K562 (cell line): ENCODE results near the gene RBKS. TPM values are rescaled to one million over a fixed set of nuclear protein-coding genes. Genes with fewer than 3 reads are reported as not detected.
A peak's percentile ranks its signal among the peaks of the same experiment; 100 is the strongest.

Experiments
- BRCA1 ChIP-seq, 2 experiments: fragments of 450-650 bp in 1 of 2; sonication (generic) in 1 of 2; formaldehyde crosslinking in 1 of 2; IDR thresholded peaks; 2 replicates each; pipeline versions ENCODE4 v1.5.0 to v1.6.1; 2017 to 2020; ENCODE audit warnings: mild to moderate bottlenecking in 1 of 2, missing genetic modification reagents in 1 of 2
- CBX1 ChIP-seq: sonication (generic); IDR thresholded peaks from 2 replicates; pipeline ENCODE4 v1.6.1; 2016; ENCODE audit warnings: antibody characterized with exemption, low read depth, mild to moderate bottlenecking
- CHD4 ChIP-seq: fragments of 200-600 bp; sonication (generic); IDR thresholded peaks from 3 replicates; pipeline ENCODE4 v1.6.1; 2012; ENCODE audit warnings: low read depth, mild to moderate bottlenecking, mixed read lengths, low read length, inconsistent platforms; ENCODE audit not compliant: insufficient read depth, insufficient replicate concordance, poor library complexity, severe bottlenecking
- DIDO1 ChIP-seq: fragments of 450-650 bp; IDR thresholded peaks from 2 replicates; pipeline ENCODE4 v1.6.1; 2016; ENCODE audit warnings: low read depth, missing biosample characterization, missing genetic modification characterization
- ESRRA ChIP-seq: fragments of 450-650 bp; IDR thresholded peaks from 2 replicates; pipeline ENCODE4 v1.6.1; 2014; ENCODE audit warnings: low read depth, mild to moderate bottlenecking, moderate library complexity, borderline replicate concordance
- GABPA ChIP-seq: fragments of 200-800 bp; sonication (Bioruptor generic); conservative IDR thresholded peaks from 2 replicates; pipeline ENCODE4 v1.6.1; 2016; ENCODE audit warnings: low read depth, missing genetic modification characterization, missing compliant biosample characterization
- KLF6 ChIP-seq: fragments of 250-450 bp; sonication (Bioruptor Pico); IDR thresholded peaks from 2 replicates; pipeline ENCODE4 v1.4.0; 2020; ENCODE audit warnings: mild to moderate bottlenecking, moderate library complexity, borderline replicate concordance
- MYC ChIP-seq, 2 experiments: fragments of 250-450 bp in 1 of 2; sonication (Bioruptor Pico) in 1 of 2; IDR thresholded peaks; 2 replicates each; pipeline versions ENCODE4 v1.5.1 to v1.6.1; 2012 to 2021; ENCODE audit warnings: low read depth in 2 of 2, borderline replicate concordance in 1 of 2, improper control_type of control experiment in 1 of 2, low read length in 1 of 2, mild to moderate bottlenecking in 1 of 2, moderate library complexity in 1 of 2
- NR4A1 ChIP-seq, 2 experiments: fragments of 250-450 bp in 1 of 2; fragments of 450-650 bp in 1 of 2; sonication (Bioruptor Pico) in 1 of 2; IDR thresholded peaks; 2 replicates each; pipeline versions ENCODE4 v1.4.0 to v1.6.1; 2016 to 2020; ENCODE audit warnings: mild to moderate bottlenecking in 2 of 2, missing compliant biosample characterization in 1 of 2, missing genetic modification characterization in 1 of 2, moderate library complexity in 1 of 2
- PTTG1 ChIP-seq: fragments of 450-650 bp; IDR thresholded peaks from 2 replicates; pipeline ENCODE4 v1.6.1; 2016; ENCODE audit warnings: low read depth, mild to moderate bottlenecking, missing genetic modification characterization, missing compliant biosample characterization
- STAT6 ChIP-seq: sonication (generic); formaldehyde crosslinking; IDR thresholded peaks from 2 replicates; pipeline ENCODE4 v1.8.1; 2023; ENCODE audit warnings: mild to moderate bottlenecking, missing genetic modification reagents
- TCF3 ChIP-seq: sonication (generic); formaldehyde crosslinking; IDR thresholded peaks from 2 replicates; pipeline ENCODE4 v1.4.0; 2020; ENCODE audit warnings: mild to moderate bottlenecking, missing genetic modification reagents
- TFE3 ChIP-seq: fragments of 450-650 bp; formaldehyde crosslinking; IDR thresholded peaks from 2 replicates; pipeline ENCODE4 v1.4.0; 2020; ENCODE audit warnings: mild to moderate bottlenecking, mixed read lengths
- THRA ChIP-seq: fragments of 450-650 bp; IDR thresholded peaks from 2 replicates; pipeline ENCODE4 v1.6.1; 2017; ENCODE audit warnings: mild to moderate bottlenecking, moderate library complexity
- TOE1 ChIP-seq, 2 experiments: fragments of 450-650 bp in 1 of 2; sonication (generic) in 1 of 2; formaldehyde crosslinking in 1 of 2; IDR thresholded peaks; 2 replicates each; pipeline versions ENCODE4 v1.7.1 to v1.8.0; 2016 to 2022; ENCODE audit warnings: borderline replicate concordance in 2 of 2, mild to moderate bottlenecking in 2 of 2, antibody characterized with exemption in 1 of 2, inconsistent platforms in 1 of 2, low read depth in 1 of 2, missing genetic modification reagents in 1 of 2, moderate library complexity in 1 of 2
- WHSC1 ChIP-seq: IDR thresholded peaks from one replicate; pipeline ENCODE4 v1.6.1; 2012; ENCODE audit warnings: low read length, control low read depth, inconsistent platforms
- ZNF239 ChIP-seq: fragments of 250-450 bp; sonication (Bioruptor Pico); IDR thresholded peaks from 2 replicates; pipeline ENCODE4 v1.4.0; 2020; ENCODE audit warnings: mild to moderate bottlenecking
- ZNF589 ChIP-seq: fragments of 200-800 bp; sonication (Bioruptor generic); IDR thresholded peaks from 2 replicates; pipeline ENCODE4 v1.6.1; 2016; ENCODE audit warnings: low read depth, missing genetic modification characterization, missing compliant biosample characterization
- ZNF695 ChIP-seq: fragments of 450-650 bp; formaldehyde crosslinking; IDR thresholded peaks from 2 replicates; pipeline ENCODE4 v1.4.0; 2020; ENCODE audit warnings: mild to moderate bottlenecking, moderate library complexity
- polyA plus RNA-seq, 8 experiments: library from polyadenylated mRNA; depleted of rRNA in 4 of 8; stranded (reverse) in 5 of 8; unstranded in 3 of 8; fragments of >200 nt; fragmentation: Nextera tagmentation in 2 of 8; fragmentation: Illumina TruSeq in 1 of 8; extraction: Ambion mirVana in 2 of 8; extraction: Trizol in 1 of 8; gene quantifications; 2 replicates each; pipeline versions ENCODE4 v1.2.1 to v1.2.3, GENCODE V29; 2011 to 2014; ENCODE audit warnings: inconsistent platforms in 1 of 8, missing spikeins in 1 of 8
- total RNA-seq, 7 experiments: library from RNA; depleted of rRNA in 6 of 7; stranded (reverse); fragments of >200 nt in 6 of 7; fragmentation: Illumina TruSeq in 2 of 7; extraction: Trizol in 2 of 7; gene quantifications; 2 replicates each; pipeline versions ENCODE4 v1.2.1 to v1.2.3, GENCODE V29; 2011 to 2021; ENCODE audit warnings: low replicate concordance in 1 of 7

Gene RBKS
- total and polyA plus RNA-seq, 9 of the 15 experiments (the other 6 are each of a cell fraction or from before 2014, with no cell fraction given): 0.06 to 0.39 (median 0.19) TPM

GRCh38 chr2:27756544-27757498 is 133.4 kb downstream of the RBKS start (continued):
- TF ChIP-seq ESRRA (peak; percentile 100), MYC (IDR thresholded peaks at IDR 0.05; ENCODE audit: low read depth, low read length) (peak; percentile 77), MYC (CRISPR knock-in tag; IDR thresholded peaks at IDR 0.05; ENCODE audit: borderline replicate concordance, low read depth) (no peak), TCF3 (CRISPR knock-in tag) (no peak), ZNF589 (CRISPR knock-in tag) (peak; percentile 94), GABPA (no peak; the same call in 1 of the 2 replicates), CBX1 (peak; percentile 68; the same call in 1 of the 2 replicates), ZNF239 (peak; percentile 22; the same call in 1 of the 2 replicates), NR4A1 (CRISPR knock-in tag; IDR thresholded peaks at IDR 0.05) (no peak), NR4A1 (tag; IDR thresholded peaks at IDR 0.05) (0 out of 2 replicates have a peak, but pooled peaks have one; percentile 48), PTTG1 (tag) (peak; percentile 31; the same call in 1 of the 2 replicates), KLF6 (CRISPR knock-in tag) (peak; percentile 77; the same call in 1 of the 2 replicates), THRA (no peak), TFE3 (CRISPR knock-in tag) (no peak), TOE1 (IDR thresholded peaks at IDR 0.05; ENCODE audit: borderline replicate concordance) (no peak), TOE1 (CRISPR knock-in tag; IDR thresholded peaks at IDR 0.05; ENCODE audit: borderline replicate concordance, low read depth) (no peak), CHD4 (no peak), WHSC1 (no peak), BRCA1 (IDR thresholded peaks at IDR 0.05) (no peak), BRCA1 (CRISPR knock-in tag; IDR thresholded peaks at IDR 0.05) (no peak), DIDO1 (tag) (no peak), ZNF695 (no peak), STAT6 (CRISPR knock-in tag) (no peak)
